ENCODE measurements around the gene ARHGAP5.

The ARHGAP5 gene

DNA sequence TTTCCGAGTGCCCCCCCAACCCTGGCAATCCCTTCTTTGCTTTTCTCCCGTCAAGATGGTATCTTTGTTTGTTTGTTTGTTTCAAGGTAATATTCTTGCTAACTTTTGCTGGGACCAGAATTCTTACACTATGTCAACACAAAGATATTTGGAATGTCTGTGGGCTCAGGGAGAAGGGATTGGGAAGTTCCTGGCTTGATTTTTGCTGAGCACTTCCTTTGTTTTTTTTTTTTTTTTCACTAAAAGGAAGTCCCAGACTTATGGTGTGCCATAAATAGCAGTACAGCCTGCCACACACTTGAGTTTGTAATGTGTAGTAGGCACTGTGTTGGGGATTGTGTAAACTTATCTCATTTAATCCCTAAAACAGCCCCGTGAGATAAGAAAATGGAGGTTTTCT is 113.6 kb downstream of the ARHGAP5 start:
- Histone ChIP-seq H3K9me3 (ENCODE audit: low read length) (no peaks in the 10 kb centered on the region), H3K36me3 (ENCODE audit: insufficient read depth, low read length) (no peaks in the 10 kb centered on the region)

DNA sequence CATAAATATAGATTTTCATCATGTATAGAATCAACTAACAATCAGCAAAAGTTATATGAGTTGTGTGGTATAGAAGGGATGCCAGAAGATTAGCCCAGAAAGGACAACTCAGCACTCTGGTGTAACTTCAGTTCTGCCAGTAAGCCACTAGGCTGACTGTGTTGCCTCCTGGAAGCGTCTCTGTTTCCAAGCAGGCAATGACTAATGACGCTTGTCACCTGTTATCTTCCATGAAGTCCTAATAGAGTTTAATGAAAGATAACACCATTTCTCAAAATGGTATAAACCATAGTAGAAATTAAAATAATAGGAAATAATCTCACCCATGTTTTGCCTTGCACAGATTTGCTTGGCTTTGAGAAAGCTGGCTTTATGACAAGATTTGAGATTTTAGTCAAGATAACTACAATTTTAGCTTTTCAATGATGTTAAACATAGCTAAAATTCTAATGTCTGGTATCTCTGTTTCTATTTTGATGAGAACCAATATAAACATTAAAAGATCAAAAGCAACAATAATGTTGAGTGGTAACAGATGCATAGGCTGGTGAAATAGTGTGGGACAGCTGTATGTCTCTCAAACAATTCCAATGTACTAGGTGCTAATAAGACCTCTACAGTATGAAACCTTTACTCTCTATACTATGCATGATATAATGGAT is 115.7 kb downstream of the ARHGAP5 start:
- H3K9me3 ChIP-seq (ENCODE audit: low read length), result no peaks in the 10 kb centered on the region
- no peaks in the 10 kb centered on the region for H3K36me3 ChIP-seq (ENCODE audit: insufficient read depth, low read length)
- no peaks in the 10 kb centered on the region for H3K4me1 ChIP-seq (ENCODE audit: insufficient read depth, low read length)
- no peak overlapping the region for H3K4me3 ChIP-seq (ENCODE audit: low read depth in 1 of 2, low read length in 2 of 2)
- H3K9ac ChIP-seq (ENCODE audit: low read length), result no peak overlapping the region
- H3K27me3 ChIP-seq (ENCODE audit: control insufficient read depth in 1 of 2, insufficient read depth in 2 of 2, low read length in 2 of 2), result no peaks in the 10 kb centered on the region
- no peak overlapping the region for H3K27ac ChIP-seq (ENCODE audit: low read depth, low read length)

More for the DNA sequence above, 113.6 kb downstream of the ARHGAP5 start:
- Histone ChIP-seq H3K9ac (ENCODE audit: low read length) (no peak overlapping the region), H3K4me1 (ENCODE audit: insufficient read depth, low read length) (no peaks in the 10 kb centered on the region), H3K4me3 (ENCODE audit: low read depth in 1 of 2, low read length in 2 of 2) (no peak overlapping the region), H3K27me3 (ENCODE audit: control insufficient read depth in 1 of 2, insufficient read depth in 2 of 2, low read length in 2 of 2) (no peaks in the 10 kb centered on the region), H3K27ac (ENCODE audit: low read depth, low read length) (no peak overlapping the region)

DNA sequence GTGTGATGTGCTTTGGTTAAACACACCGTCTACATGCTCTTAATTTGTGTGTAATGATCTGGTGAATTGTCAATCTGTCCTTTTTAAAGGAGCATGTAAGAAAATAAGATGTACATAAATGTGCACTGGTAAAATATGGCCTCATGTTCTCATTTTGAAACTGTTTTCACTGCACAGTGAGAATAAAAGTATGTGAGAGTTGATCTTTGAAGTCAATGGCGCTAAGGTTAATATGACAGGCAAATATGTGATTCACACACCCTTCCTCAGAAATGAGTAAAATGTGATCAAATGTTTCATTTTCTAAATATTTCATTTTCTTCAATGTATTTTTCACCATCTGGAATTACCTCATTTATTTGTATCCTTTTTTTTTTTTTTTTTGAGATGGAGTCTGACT is 116.4 kb downstream of the ARHGAP5 start:
- Histone ChIP-seq H3K36me3 (ENCODE audit: insufficient read depth, low read length) (no peaks in the 10 kb centered on the region), H3K27me3 (ENCODE audit: control insufficient read depth in 1 of 2, insufficient read depth in 2 of 2, low read length in 2 of 2) (no peaks in the 10 kb centered on the region), H3K27ac (ENCODE audit: low read depth, low read length) (no peak overlapping the region), H3K9me3 (ENCODE audit: low read length) (no peaks in the 10 kb centered on the region), H3K4me3 (ENCODE audit: low read depth in 1 of 2, low read length in 2 of 2) (no peak overlapping the region), H3K9ac (ENCODE audit: low read length) (no peak overlapping the region), H3K4me1 (ENCODE audit: insufficient read depth, low read length) (no peaks in the 10 kb centered on the region)

DNA sequence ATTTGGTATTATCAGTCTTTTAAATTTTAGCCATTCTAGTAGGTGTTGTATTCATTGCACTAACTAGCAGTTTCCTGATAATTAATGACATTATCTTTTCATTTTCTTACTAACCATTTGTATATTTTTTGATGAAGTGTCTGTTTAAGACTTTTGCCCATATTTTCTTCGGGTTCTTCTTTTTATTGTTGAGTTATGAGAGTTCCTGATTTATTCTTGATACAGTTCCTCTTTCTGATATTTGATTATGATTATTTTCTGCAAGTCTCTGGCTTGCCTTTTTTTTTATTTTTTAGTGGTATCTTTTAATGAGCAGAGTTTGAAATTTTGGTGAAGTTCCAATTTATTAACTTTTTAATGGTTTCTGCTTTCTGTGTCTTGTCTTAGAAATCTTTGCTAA is 118.5 kb downstream of the ARHGAP5 start:
- Histone ChIP-seq H3K9me3 (ENCODE audit: low read length) (no peaks in the 10 kb centered on the region), H3K27ac (ENCODE audit: low read depth, low read length) (no peak overlapping the region), H3K4me3 (ENCODE audit: low read depth in 1 of 2, low read length in 2 of 2) (no peak overlapping the region), H3K9ac (ENCODE audit: low read length) (no peak overlapping the region), H3K36me3 (ENCODE audit: insufficient read depth, low read length) (no peaks in the 10 kb centered on the region), H3K4me1 (ENCODE audit: insufficient read depth, low read length) (no peaks in the 10 kb centered on the region), H3K27me3 (ENCODE audit: control insufficient read depth in 1 of 2, insufficient read depth in 2 of 2, low read length in 2 of 2) (no peaks in the 10 kb centered on the region)

DNA sequence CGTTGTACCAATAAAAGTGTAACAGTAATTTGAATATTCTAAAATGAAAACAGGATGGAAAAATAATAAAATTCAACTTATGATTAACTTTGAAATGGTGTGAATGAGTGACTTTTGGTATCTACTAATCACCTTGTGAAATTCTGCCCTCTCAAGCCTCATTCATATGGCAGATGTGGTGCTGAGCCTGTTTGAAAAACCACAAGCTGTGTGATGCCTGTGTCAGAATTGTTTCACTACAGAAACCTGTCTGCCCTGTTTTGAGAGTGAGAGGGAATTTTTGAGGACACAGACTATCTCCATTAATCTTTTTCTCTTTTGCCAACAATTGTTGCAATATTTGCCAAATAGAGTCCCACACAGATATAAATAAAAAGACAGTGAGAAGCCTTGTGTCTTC is 120.8 kb downstream of the ARHGAP5 start:
- Histone ChIP-seq H3K4me3 (ENCODE audit: low read depth in 1 of 2, low read length in 2 of 2) (no peak overlapping the region), H3K27ac (ENCODE audit: low read depth, low read length) (no peak overlapping the region), H3K9ac (ENCODE audit: low read length) (no peak overlapping the region), H3K36me3 (ENCODE audit: insufficient read depth, low read length) (no peaks in the 10 kb centered on the region), H3K4me1 (ENCODE audit: insufficient read depth, low read length) (peaks cover 10% of the 10 kb centered on the region), H3K27me3 (ENCODE audit: control insufficient read depth in 1 of 2, insufficient read depth in 2 of 2, low read length in 2 of 2) (no peaks in the 10 kb centered on the region), H3K9me3 (ENCODE audit: low read length) (no peaks in the 10 kb centered on the region)

DNA sequence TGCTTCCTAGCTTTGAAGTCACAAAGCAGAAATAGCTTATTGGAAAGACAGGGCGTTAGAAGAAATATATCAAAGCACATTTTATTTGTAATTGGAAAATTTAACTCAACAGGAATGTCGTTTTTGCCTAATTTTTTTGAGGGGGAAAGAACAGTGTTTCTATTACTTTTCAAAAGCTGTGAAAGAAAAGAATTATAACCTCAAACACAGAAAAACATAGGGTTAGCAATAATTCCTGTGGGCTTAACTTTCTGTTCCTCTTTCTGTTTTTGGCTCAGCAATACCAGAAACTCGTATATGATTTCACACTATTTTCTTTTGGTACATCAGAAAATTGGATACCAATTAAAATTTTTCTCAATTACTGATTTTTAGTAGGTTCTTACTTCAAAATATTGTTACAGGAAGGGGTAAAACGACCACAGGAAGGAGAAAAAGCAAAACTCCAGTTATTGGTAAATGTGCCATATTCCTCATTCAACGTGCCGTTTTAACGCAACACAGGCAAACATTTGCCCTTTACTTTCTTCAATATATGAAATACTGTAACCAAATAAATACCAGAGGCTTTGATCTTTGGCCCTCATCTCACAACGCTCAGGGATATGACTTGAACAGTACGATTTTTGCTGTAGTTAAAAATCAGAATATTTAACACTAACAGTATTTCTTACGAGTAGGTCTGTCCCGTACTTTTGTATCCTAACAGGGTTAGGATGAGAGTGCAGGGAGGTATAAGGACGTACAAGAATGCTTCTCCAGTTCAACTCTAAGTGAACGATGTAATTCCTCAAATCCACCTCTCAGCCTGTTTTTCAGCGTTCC is 123.5 kb downstream of the ARHGAP5 start:
- Histone ChIP-seq H3K36me3 (ENCODE audit: insufficient read depth, low read length) (no peaks in the 10 kb centered on the region), H3K27ac (ENCODE audit: low read depth, low read length) (peak overlapping the region; percentile 87), H3K4me1 (ENCODE audit: insufficient read depth, low read length) (peaks cover 10% of the 10 kb centered on the region), H3K27me3 (ENCODE audit: control insufficient read depth in 1 of 2, insufficient read depth in 2 of 2, low read length in 2 of 2) (no peaks in the 10 kb centered on the region), H3K9me3 (ENCODE audit: low read length) (no peaks in the 10 kb centered on the region), H3K9ac (ENCODE audit: low read length) (peak overlapping the region; percentile 28), H3K4me3 (ENCODE audit: low read depth in 1 of 2, low read length in 2 of 2) (peak overlapping the region; percentile 57 to 83)

DNA sequence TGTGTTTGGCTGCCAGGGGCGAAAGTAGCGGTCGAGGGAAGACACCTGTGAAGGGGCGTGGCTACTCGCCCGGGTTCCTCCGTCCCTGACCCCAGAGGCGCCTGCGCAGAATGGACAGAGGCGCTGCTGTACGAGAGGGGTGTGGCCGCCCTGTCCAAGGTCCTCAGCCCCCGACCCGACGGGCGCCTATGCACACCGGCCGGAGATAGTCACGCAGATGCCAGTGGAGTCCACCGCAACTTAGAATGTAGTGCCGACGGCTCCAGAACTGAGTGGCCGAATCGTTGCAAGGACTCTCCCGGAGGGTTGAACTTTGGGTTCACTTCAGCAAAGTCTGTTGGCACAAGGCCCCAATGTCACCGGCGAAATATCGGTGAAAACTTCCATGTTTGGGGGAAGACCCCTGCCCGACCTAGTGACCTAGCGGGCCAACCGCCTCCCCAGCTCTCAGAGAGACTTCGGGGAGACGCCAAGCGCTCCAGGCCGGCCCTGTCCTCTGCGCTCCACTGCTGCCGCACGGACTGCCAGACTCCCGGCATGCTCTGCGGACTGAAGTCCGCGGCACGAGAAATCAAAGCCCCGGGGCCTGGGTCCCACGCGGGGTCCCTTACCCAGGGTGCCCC is 124.2 kb downstream of the ARHGAP5 start:
- peak overlapping the region; percentile 57 to 83 for H3K4me3 ChIP-seq (ENCODE audit: low read depth in 1 of 2, low read length in 2 of 2)
- peak overlapping the region; percentile 87 for H3K27ac ChIP-seq (ENCODE audit: low read depth, low read length)
- no peaks in the 10 kb centered on the region for H3K9me3 ChIP-seq (ENCODE audit: low read length)
- no peaks in the 10 kb centered on the region for H3K27me3 ChIP-seq (ENCODE audit: control insufficient read depth in 1 of 2, insufficient read depth in 2 of 2, low read length in 2 of 2)
- H3K36me3 ChIP-seq (ENCODE audit: insufficient read depth, low read length), result no peaks in the 10 kb centered on the region
- peaks cover 10% of the 10 kb centered on the region for H3K4me1 ChIP-seq (ENCODE audit: insufficient read depth, low read length)
- H3K9ac ChIP-seq (ENCODE audit: low read length), result peak overlapping the region; percentile 28

DNA sequence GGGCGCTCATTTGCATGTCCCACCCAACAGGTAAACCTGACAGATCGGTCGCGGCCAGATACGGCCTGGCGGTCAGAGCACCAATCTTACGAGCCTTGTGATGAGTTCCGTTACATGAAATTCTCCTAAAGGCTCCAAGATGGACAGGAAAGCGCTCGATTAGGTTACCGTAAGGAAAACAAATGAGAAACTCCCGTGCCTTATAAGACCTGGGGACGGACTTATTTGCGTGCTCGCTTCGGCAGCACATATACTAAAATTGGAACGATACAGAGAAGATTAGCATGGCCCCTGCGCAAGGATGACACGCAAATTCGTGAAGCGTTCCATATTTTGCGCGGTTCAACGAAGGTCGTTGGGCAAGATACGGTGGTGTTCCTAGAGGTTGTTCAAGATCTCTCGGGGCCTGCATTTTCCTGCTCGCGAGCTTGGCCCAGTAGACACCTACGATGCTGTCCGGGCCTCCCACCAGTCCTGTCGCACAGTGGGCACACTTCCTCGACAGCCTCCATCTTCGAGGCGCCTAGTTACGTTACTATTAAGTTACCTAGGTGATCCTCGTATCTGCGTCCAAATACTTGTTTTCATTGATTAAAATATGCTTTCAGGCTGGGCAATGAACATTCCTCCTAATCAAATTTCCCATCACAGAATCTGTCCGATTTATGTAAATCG is 124.8 kb downstream of the ARHGAP5 start, which contains the start of gene RNU6-7:
Gene RNU6-7, plus strand, starts transcription at position 230 of the 675 bp plus-strand sequence.
- Histone ChIP-seq H3K27me3 (ENCODE audit: control insufficient read depth in 1 of 2, insufficient read depth in 2 of 2, low read length in 2 of 2) (no peaks in the 10 kb centered on the region), H3K4me3 (ENCODE audit: low read depth in 1 of 2, low read length in 2 of 2) (peak within 1 kb of the TSS; percentile 57 to 83), H3K4me1 (ENCODE audit: insufficient read depth, low read length) (peaks cover 10% of the 10 kb centered on the region), H3K36me3 (ENCODE audit: insufficient read depth, low read length) (no peaks in the 10 kb centered on the region), H3K9ac (ENCODE audit: low read length) (peak within 1 kb of the TSS; percentile 28), H3K9me3 (ENCODE audit: low read length) (no peaks in the 10 kb centered on the region), H3K27ac (ENCODE audit: low read depth, low read length) (peak within 1 kb of the TSS; percentile 87)

DNA sequence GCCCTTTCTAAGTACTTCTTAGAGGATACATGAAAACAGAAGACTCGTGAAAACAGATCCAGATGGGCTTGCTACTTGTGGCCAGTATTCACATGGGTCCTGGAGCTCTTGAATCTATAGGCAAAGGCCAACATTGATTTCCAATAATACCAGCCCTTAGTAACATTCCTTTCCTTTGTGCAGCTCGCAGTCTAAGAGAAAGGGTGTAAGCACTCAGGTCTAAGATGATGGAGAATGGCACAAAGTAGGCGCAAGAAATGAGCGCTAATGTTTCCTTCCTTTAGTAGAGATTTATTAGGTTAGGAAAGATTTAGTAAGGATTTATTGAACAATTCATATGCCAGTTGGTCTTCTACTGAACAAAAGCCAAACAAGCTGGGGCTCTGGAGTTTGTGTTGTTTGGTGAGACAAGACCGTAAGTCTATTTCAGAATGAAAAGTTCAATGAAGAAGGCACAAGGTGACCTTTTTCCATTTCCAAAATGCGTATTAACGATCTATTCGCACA is 125.4 kb downstream of the ARHGAP5 start:
- Histone ChIP-seq H3K4me3 (ENCODE audit: low read depth in 1 of 2, low read length in 2 of 2) (peak overlapping the region; percentile 57 to 83), H3K9me3 (ENCODE audit: low read length) (no peaks in the 10 kb centered on the region), H3K27ac (ENCODE audit: low read depth, low read length) (peak overlapping the region; percentile 87), H3K9ac (ENCODE audit: low read length) (peak overlapping the region; percentile 28), H3K36me3 (ENCODE audit: insufficient read depth, low read length) (no peaks in the 10 kb centered on the region), H3K27me3 (ENCODE audit: control insufficient read depth in 1 of 2, insufficient read depth in 2 of 2, low read length in 2 of 2) (no peaks in the 10 kb centered on the region), H3K4me1 (ENCODE audit: insufficient read depth, low read length) (peaks cover 10% of the 10 kb centered on the region)

DNA sequence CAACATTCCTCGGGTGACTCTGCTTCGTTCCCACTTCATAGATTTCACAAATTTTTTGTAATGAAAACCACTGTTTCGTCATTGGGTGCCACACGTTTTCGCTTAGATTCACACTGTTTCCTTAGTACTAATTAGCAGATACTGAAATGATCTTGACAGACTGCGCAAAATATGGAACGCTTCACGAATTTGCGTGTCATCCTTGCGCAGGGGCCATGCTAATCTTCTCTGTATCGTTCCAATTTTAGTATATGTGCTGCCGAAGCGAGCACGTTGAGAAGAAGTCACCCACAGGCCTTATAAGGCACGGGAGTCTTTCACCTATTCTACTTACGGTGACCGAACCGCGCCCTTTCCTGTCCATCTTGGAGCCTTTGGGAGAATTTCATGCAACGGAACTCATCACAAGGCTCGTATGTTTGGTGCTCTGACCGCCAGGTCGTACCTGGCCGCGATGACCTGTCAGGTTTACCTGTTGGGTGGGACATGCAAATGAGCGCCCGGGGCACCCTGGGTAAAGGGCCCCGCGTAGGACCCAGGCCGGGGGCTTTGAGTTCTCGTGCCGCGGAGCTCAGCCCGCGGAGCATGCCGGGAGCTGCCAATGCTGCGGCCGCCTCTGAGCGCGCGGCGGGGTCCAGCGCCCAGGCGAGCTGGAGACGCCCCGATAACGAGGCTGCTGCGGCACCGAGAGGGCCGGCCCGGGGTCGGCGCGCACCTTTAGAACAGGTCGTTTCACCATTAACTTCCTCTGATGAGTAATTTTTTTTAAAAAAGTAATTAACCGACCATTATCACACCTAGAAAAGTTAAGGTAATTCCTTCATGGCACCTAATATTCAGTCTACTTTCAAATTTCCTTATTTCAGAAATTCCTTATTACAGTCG is 126.1 kb downstream of the ARHGAP5 start, which contains the start of gene RNU6-8:
Gene RNU6-8, minus strand, starts transcription at position 272 of the 885 bp plus-strand sequence.
- Histone ChIP-seq H3K9me3 (ENCODE audit: low read length) (no peaks in the 10 kb centered on the region), H3K9ac (ENCODE audit: low read length) (peak within 1 kb of the TSS; percentile 47), H3K4me1 (ENCODE audit: insufficient read depth, low read length) (peaks cover 10% of the 10 kb centered on the region), H3K36me3 (ENCODE audit: insufficient read depth, low read length) (no peaks in the 10 kb centered on the region), H3K4me3 (ENCODE audit: low read depth in 1 of 2, low read length in 2 of 2) (peak within 1 kb of the TSS; percentile 57 to 83), H3K27ac (ENCODE audit: low read depth, low read length) (peak within 1 kb of the TSS; percentile 87), H3K27me3 (ENCODE audit: control insufficient read depth in 1 of 2, insufficient read depth in 2 of 2, low read length in 2 of 2) (no peaks in the 10 kb centered on the region)
